Choroid plexus epithelial cell (primary cell): ENCODE measurements around the gene NXT1.
A peak's percentile ranks its signal among the peaks of the same experiment; 100 is the strongest.

Source experiments
- DNase-seq: peaks from one replicate; pipeline ENCODE4 v3.0.0-alpha.2; 2010; ENCODE audit warnings: low read depth
- H3K4me3 ChIP-seq: 2 replicates; pipeline ENCODE4 v1.5.1; 2011; ENCODE audit warnings: low read depth, mild to moderate bottlenecking, control low read depth, low read length, moderate library complexity
- CTCF ChIP-seq: conservative IDR thresholded peaks from 2 replicates; pipeline ENCODE4 v1.5.1; 2011; ENCODE audit warnings: low read depth, mild to moderate bottlenecking, control low read depth, inconsistent platforms, low read length, moderate library complexity

Gene NXT1

GRCh38 chr20:23337312-23337711, 13.3 kb upstream of the NXT1 start:
- no peak overlapping the region for H3K4me3 ChIP-seq
- no peak for TF ChIP-seq CTCF
- no peak for DNase-seq

DNA sequence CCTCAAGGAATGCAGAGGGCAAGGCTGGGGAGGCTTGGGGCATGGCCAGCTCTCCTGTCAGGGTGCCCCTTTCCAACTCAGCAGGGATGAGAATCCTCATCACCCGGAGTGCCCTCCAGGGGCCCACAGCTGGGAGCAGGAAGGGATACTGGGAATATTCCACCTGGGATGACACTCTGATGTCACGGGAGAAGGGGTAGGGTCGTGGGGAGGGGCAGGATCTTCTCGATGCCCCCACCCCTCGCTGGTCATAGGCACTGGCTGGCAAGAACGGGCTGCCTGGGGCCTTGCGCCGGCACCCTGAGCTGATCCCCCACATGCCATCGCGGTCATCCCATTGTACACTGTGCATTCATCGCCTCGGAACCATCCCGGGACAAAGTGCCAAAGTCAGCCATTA, 10.6 kb upstream of the NXT1 start:
- no peak for DNase-seq
- TF ChIP-seq CTCF, result no peak

GRCh38 chr20:23340524-23340923, 10.1 kb upstream of the NXT1 start:
- peak; percentile 88 for TF ChIP-seq CTCF
- H3K4me3 ChIP-seq, result no peak overlapping the region
- peak; percentile 91 for DNase-seq

More for the DNA sequence above, 10.6 kb upstream of the NXT1 start:
- H3K4me3 ChIP-seq, result no peak overlapping the region

- no peak for TF ChIP-seq CTCF
- DNase-seq, result no peak
- H3K4me3 ChIP-seq, result no peak overlapping the region
Observed at GRCh38 chr20:23341073-23341472, 9.5 kb upstream of the NXT1 start.

GRCh38 chr20:23343590-23343989, 7.0 kb upstream of the NXT1 start:
- TF ChIP-seq CTCF, result no peak
- no peak for DNase-seq
- H3K4me3 ChIP-seq, result no peak overlapping the region

DNA sequence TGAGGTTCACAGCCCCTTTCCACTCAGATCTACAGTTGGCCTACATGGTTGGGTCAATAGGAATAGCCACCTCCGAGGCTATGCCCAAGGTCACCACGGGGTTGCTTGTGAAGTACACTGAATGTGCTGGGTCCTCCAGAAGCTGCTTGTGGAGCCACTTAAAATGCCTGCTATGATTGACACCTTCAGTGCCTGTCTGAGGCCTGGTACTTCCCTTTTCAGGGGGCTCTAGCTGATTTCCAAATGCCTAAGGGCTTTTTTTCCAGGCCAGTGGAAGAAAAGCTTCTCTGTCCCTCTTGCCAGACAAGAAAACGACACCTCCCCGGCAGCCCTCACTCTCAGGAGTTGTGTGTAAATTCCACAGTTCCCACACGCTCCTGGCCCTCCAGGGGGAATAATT, 6.3 kb upstream of the NXT1 start:
- no peak overlapping the region for H3K4me3 ChIP-seq
- TF ChIP-seq CTCF, result no peak
- no peak for DNase-seq

- DNase-seq, result no peak
- no peak for TF ChIP-seq CTCF
- no peak overlapping the region for H3K4me3 ChIP-seq
Observed at GRCh38 chr20:23346002-23346401, 4.6 kb upstream of the NXT1 start.
